Neural progenitor cell (in vitro differentiated cells): ENCODE data around the gene TUBB3. TPM values are rescaled to one million over a fixed set of nuclear protein-coding genes. Genes with fewer than 3 reads are reported as not detected.

Experiments used
- DNase-seq: peaks from one replicate; pipeline ENCODE4 v3.0.0-alpha.2; 2016; ENCODE audit warnings: low spot score
- H2AFZ ChIP-seq: fragments of 200-600 bp; sonication (generic); replicated peaks from 2 replicates; pipeline ENCODE4 v1.6.1; 2016; ENCODE audit warnings: antibody characterized with exemption
- H3F3A ChIP-seq: fragments of 200-600 bp; sonication (generic); 2 replicates; pipeline ENCODE4 v1.6.1; 2016; ENCODE audit warnings: antibody characterized with exemption, low read depth
- H3K27ac ChIP-seq: fragments of 200-600 bp; sonication (generic); 2 replicates; pipeline ENCODE4 v1.5.1; 2016; ENCODE audit warnings: mild to moderate bottlenecking
- H3K27me3 ChIP-seq: fragments of 200-600 bp; sonication (generic); 2 replicates; pipeline ENCODE4 v1.6.1; 2016; ENCODE audit warnings: mild to moderate bottlenecking, moderate library complexity
- H3K36me3 ChIP-seq: fragments of 200-600 bp; sonication (generic); 2 replicates; pipeline ENCODE4 v1.5.1; 2016
- H3K4me1 ChIP-seq: fragments of 200-600 bp; sonication (generic); 2 replicates; pipeline ENCODE4 v1.6.1; 2016; ENCODE audit warnings: mixed run types
- H3K4me2 ChIP-seq: fragments of 200-600 bp; sonication (generic); 2 replicates; pipeline ENCODE4 v1.6.1; 2016
- H3K4me3 ChIP-seq: fragments of 200-600 bp; sonication (generic); 2 replicates; pipeline ENCODE4 v1.5.1; 2016
- H3K79me2 ChIP-seq: fragments of 200-600 bp; sonication (generic); 2 replicates; pipeline ENCODE4 v1.6.1; 2016; ENCODE audit warnings: low read depth
- H3K9ac ChIP-seq: fragments of 200-600 bp; sonication (generic); 2 replicates; pipeline ENCODE4 v1.6.1; 2016
- H3K9me3 ChIP-seq: fragments of 200-600 bp; sonication (generic); 2 replicates; pipeline ENCODE4 v1.5.1; 2016; ENCODE audit warnings: low read depth
- H4K20me1 ChIP-seq: fragments of 200-600 bp; sonication (generic); 2 replicates; pipeline ENCODE4 v1.6.1; 2016; ENCODE audit warnings: low read depth
- H3K27ac Mint-ChIP-seq: 3 replicates; pipeline ENCODE4 v1.8.0; 2021; ENCODE audit warnings: mixed read lengths
- H3K27me3 Mint-ChIP-seq: 2 replicates; pipeline ENCODE4 v1.8.0; 2022; ENCODE audit warnings: low read depth, mild to moderate bottlenecking, inconsistent platforms, moderate library complexity, mixed read lengths; ENCODE audit not compliant: insufficient read depth
- H3K36me3 Mint-ChIP-seq: 3 replicates; pipeline ENCODE4 v1.8.0; 2021; ENCODE audit warnings: mixed read lengths
- H3K4me1 Mint-ChIP-seq: 3 replicates; pipeline ENCODE4 v1.8.0; 2021; ENCODE audit warnings: mixed read lengths
- H3K4me3 Mint-ChIP-seq: 3 replicates; pipeline ENCODE4 v1.8.0; 2021; ENCODE audit warnings: mild to moderate bottlenecking, moderate library complexity, mixed read lengths
- H3K9me3 Mint-ChIP-seq: 3 replicates; pipeline ENCODE4 v1.8.0; 2020; ENCODE audit warnings: mixed read lengths
- CTCF ChIP-seq: fragments of 200-600 bp; sonication (generic); IDR thresholded peaks from 2 replicates; pipeline ENCODE4 v1.5.1; 2017; ENCODE audit warnings: antibody characterized with exemption, mild to moderate bottlenecking
- EZH2 ChIP-seq: fragments of 200-600 bp; sonication (generic); IDR thresholded peaks from 2 replicates; pipeline ENCODE4 v1.6.1; 2017; ENCODE audit warnings: antibody characterized with exemption, mild to moderate bottlenecking, moderate library complexity
- EZH2phosphoT487 ChIP-seq: fragments of 200-600 bp; sonication (generic); IDR thresholded peaks from 2 replicates; pipeline ENCODE4 v1.6.1; 2017; ENCODE audit warnings: antibody characterized with exemption
- total RNA-seq: library from RNA; depleted of rRNA; stranded (reverse); fragments of >200 nt; gene quantifications from 2 replicates; pipeline ENCODE4 v1.2.3, GENCODE V29; 2015; ENCODE audit warnings: low replicate concordance

TUBB3 gene
- total RNA-seq, 1 donor from 2014 or later = 41.4 TPM

DNA sequence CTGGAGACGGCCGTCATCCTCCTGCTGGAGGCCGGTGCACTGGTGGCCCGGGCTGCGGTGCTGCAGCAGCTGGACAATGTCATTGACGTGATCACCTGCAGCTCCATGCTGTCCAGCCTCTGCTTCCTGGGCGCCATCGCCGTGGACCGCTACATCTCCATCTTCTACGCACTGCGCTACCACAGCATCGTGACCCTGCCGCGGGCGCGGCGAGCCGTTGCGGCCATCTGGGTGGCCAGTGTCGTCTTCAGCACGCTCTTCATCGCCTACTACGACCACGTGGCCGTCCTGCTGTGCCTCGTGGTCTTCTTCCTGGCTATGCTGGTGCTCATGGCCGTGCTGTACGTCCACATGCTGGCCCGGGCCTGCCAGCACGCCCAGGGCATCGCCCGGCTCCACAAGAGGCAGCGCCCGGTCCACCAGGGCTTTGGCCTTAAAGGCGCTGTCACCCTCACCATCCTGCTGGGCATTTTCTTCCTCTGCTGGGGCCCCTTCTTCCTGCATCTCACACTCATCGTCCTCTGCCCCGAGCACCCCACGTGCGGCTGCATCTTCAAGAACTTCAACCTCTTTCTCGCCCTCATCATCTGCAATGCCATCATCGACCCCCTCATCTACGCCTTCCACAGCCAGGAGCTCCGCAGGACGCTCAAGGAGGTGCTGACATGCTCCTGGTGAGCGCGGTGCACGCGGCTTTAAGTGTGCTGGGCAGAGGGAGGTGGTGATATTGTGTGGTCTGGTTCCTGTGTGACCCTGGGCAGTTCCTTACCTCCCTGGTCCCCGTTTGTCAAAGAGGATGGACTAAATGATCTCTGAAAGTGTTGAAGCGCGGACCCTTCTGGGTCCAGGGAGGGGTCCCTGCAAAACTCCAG is 3.4 kb upstream of the TUBB3 start:
- H3K27ac Mint-ChIP-seq = no peak overlapping the region

GRCh38 chr16:89920723-89921122 is 2.4 kb upstream of the TUBB3 start:
- H3K36me3 Mint-ChIP-seq = peaks cover 4% of the 10 kb centered on the region
- Histone ChIP-seq H3K79me2 (no peaks in the 10 kb centered on the region), H3K4me1 (peaks cover 47% of the 10 kb centered on the region), H4K20me1 (peaks cover 24% of the 10 kb centered on the region), H3K27me3 (peaks cover 30% of the 10 kb centered on the region), H3F3A (peaks cover 63% of the 10 kb centered on the region), H3K4me3 (no peak overlapping the region), H3K9me3 (no peaks in the 10 kb centered on the region), H3K4me2 (peak overlapping the region; percentile 92), H3K36me3 (no peaks in the 10 kb centered on the region), H3K9ac (no peak overlapping the region), H2AFZ (no peak overlapping the region), H3K27ac (no peak overlapping the region)
- no peaks in the 10 kb centered on the region for H3K9me3 Mint-ChIP-seq
- no peak for DNase-seq
- H3K4me3 Mint-ChIP-seq = peak overlapping the region; percentile 55
- no peak for TF ChIP-seq EZH2
- no peak for TF ChIP-seq CTCF
- no peak for TF ChIP-seq EZH2phosphoT487
- H3K27me3 Mint-ChIP-seq = peaks cover 18% of the 10 kb centered on the region
- H3K27ac Mint-ChIP-seq = no peak overlapping the region
- H3K4me1 Mint-ChIP-seq = peaks cover 28% of the 10 kb centered on the region

More for the DNA sequence above, 3.4 kb upstream of the TUBB3 start:
- H3K4me3 ChIP-seq = no peak overlapping the region
- H3K27ac ChIP-seq = no peak overlapping the region
- H3F3A ChIP-seq = peaks cover 53% of the 10 kb centered on the region
- H3K27me3 Mint-ChIP-seq = peaks cover 17% of the 10 kb centered on the region
- no peak overlapping the region for H2AFZ ChIP-seq
- DNase-seq = no peak
- H3K9ac ChIP-seq = no peak overlapping the region
- no peak overlapping the region for H3K4me3 Mint-ChIP-seq
- no peaks in the 10 kb centered on the region for H3K36me3 ChIP-seq
- peaks cover 14% of the 10 kb centered on the region for H4K20me1 ChIP-seq
- peaks cover 23% of the 10 kb centered on the region for H3K4me1 Mint-ChIP-seq
- H3K9me3 ChIP-seq = no peaks in the 10 kb centered on the region
- peaks cover 21% of the 10 kb centered on the region for H3K27me3 ChIP-seq
- H3K36me3 Mint-ChIP-seq = peaks cover 4% of the 10 kb centered on the region
- peaks cover 42% of the 10 kb centered on the region for H3K4me1 ChIP-seq
- H3K9me3 Mint-ChIP-seq = no peaks in the 10 kb centered on the region
- no peak overlapping the region for H3K4me2 ChIP-seq
- TF ChIP-seq CTCF (no peak), EZH2phosphoT487 (no peak), EZH2 (no peak)
- H3K79me2 ChIP-seq = no peaks in the 10 kb centered on the region

DNA sequence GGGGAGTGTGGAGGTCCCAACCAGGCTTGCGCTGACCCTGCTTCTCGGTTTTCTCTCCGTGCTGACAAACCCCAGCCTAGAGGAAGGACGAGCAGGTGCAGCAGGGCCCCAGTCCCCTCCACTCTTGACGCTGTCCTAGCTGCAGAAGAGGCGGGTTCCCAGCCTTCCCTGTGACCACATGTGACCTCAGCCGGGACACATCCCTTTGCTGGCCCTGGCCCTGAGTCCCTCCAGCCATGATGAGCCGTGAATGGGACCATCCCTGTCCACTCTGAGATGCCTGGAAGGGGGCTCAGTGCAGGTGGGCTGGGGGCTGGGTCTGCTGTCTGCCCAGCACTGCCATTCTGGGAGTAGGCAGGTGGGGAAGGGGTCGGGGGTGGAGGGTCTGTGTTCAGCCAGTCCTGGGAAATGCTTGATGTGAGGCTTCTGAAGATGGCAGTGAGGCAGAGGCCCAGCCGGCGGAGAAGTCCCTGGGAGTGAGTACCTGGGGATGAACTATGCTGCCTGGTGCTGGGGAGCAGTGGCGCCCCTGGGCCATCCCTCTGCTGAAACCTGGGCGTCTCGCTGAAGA is 1.9 kb upstream of the TUBB3 start:
- Mint-ChIP-seq H3K27ac (no peak overlapping the region), H3K9me3 (no peaks in the 10 kb centered on the region)

More for the DNA sequence above, 1.9 kb upstream of the TUBB3 start:
- no peak for TF ChIP-seq EZH2
- no peak for TF ChIP-seq EZH2phosphoT487
- TF ChIP-seq CTCF = no peak
- peaks cover 47% of the 10 kb centered on the region for H3K4me1 ChIP-seq
- no peaks in the 10 kb centered on the region for H3K36me3 ChIP-seq
- no peak overlapping the region for H3K9ac ChIP-seq
- H3K27ac ChIP-seq = no peak overlapping the region
- H3K27me3 ChIP-seq = peaks cover 30% of the 10 kb centered on the region
- peaks cover 26% of the 10 kb centered on the region for H3K4me1 Mint-ChIP-seq
- H3K79me2 ChIP-seq = no peaks in the 10 kb centered on the region
- peak; percentile 36 for DNase-seq
- no peak overlapping the region for H2AFZ ChIP-seq
- H3K4me2 ChIP-seq = peak overlapping the region; percentile 92
- peaks cover 15% of the 10 kb centered on the region for H3K27me3 Mint-ChIP-seq
- H4K20me1 ChIP-seq = peaks cover 24% of the 10 kb centered on the region
- H3K9me3 ChIP-seq = no peaks in the 10 kb centered on the region
- peak overlapping the region; percentile 68 for H3K4me3 ChIP-seq
- peaks cover 4% of the 10 kb centered on the region for H3K36me3 Mint-ChIP-seq
- H3K4me3 Mint-ChIP-seq = peak overlapping the region; percentile 93
- peaks cover 63% of the 10 kb centered on the region for H3F3A ChIP-seq
